ENCODE results near the gene SORCS2.
"Not testable (repeated sequence)": the region's sequence is repeated elsewhere in the genome, so short reads cannot be mapped to it uniquely, and the experiment has no call there.

Gene SORCS2

DNA sequence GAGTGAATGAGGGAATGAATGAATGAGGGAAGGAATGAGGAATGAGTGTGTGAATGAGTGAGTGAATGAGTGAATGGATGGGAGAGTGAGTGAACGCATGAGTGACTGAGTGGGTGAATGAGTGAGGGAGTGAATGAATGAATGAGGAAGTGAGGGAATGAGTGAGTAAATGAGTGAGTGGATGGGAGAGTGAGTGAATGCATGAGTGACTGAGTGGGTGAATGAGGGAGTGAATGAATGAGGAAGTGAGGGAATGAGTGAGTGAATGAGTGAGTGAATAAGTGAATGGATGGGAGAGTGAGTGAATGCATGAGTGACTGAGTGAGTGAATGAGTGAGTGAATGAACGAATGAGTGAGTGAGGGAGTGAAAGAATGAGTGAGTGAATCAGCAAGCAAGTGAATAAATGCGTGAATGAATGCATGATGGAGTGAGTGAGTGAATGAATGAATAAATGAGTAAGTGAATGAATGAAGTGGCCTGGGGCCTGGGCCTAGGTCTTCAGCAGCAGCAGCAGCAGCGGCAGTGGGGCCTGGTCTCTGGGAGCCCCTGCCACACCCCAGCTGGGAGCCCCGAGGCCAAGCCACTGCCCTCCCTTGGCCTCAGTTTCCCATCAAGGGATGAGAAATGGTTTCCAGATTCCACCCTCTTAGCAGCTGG lies 258.6 kb downstream of the SORCS2 start:
- CTCF ChIA-PET = no interaction called here
- POLR2A ChIA-PET = no interaction called here
- WGBS (ENCODE audit: insufficient coverage) = 85% methylated on average over 5 of the region's 5 CpGs
- H3K4me3 ChIP-seq (ENCODE audit: control insufficient read depth in 1 of 7, extremely low read depth in 1 of 7, insufficient read depth in 4 of 7, low read depth in 2 of 7, low read length in 6 of 7) = no peak overlapping the region
- H3K36me3 ChIP-seq (ENCODE audit: control insufficient read depth in 4 of 4, insufficient read depth in 4 of 4, low read length in 3 of 4) = no peaks in the 10 kb centered on the region
- no peak for DNase-seq
- H3K4me1 ChIP-seq (ENCODE audit: control extremely low read depth in 1 of 4, control insufficient read depth in 4 of 4, insufficient read depth in 4 of 4, low read length in 3 of 4) = no peaks in the 10 kb centered on the region
- peaks cover 0 to 12% (median 0%) of the 10 kb centered on the region in 5 experiments for H3K27me3 ChIP-seq (replicated peaks in 2 of 5; ENCODE audit: control insufficient read depth in 4 of 5, insufficient read depth in 5 of 5, low read length in 4 of 5)
- no peak overlapping the region for H3K27ac ChIP-seq (ENCODE audit: insufficient read depth in 1 of 2, low read depth in 1 of 2, low read length in 2 of 2, poor library complexity in 1 of 2, severe bottlenecking in 2 of 2)
- no peaks in the 10 kb centered on the region for H3K9me3 ChIP-seq (ENCODE audit: control extremely low read depth in 1 of 5, control insufficient read depth in 4 of 5, insufficient read depth in 2 of 5, low read depth in 1 of 5, low read length in 4 of 5)

DNA sequence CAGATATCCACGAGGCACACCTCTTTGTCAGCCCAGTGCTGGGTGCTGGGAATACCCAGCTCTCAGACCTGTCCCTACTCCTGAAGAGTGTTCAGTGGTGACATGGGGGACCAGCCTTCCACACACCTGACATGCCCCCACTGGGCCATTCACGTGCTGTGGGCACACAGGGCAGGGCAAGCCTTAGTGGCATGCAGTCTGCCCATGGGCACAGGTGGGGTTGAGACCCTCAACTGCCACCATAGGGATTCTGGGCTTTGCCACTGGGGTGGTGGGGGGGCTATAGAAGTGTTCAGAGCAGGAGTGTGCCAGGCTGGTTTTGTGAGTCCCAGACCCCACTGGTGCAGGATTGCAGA lies 259.1 kb downstream of the SORCS2 start:
- Histone ChIP-seq H3K4me1 (ENCODE audit: control extremely low read depth in 1 of 4, control insufficient read depth in 4 of 4, insufficient read depth in 4 of 4, low read length in 3 of 4) (no peaks in the 10 kb centered on the region), H3K9me3 (ENCODE audit: control extremely low read depth in 1 of 5, control insufficient read depth in 4 of 5, insufficient read depth in 2 of 5, low read depth in 1 of 5, low read length in 4 of 5) (no peaks in the 10 kb centered on the region), H3K27ac (ENCODE audit: insufficient read depth in 1 of 2, low read depth in 1 of 2, low read length in 2 of 2, poor library complexity in 1 of 2, severe bottlenecking in 2 of 2) (no peak overlapping the region), H3K36me3 (ENCODE audit: control insufficient read depth in 4 of 4, insufficient read depth in 4 of 4, low read length in 3 of 4) (no peaks in the 10 kb centered on the region), H3K4me3 (ENCODE audit: control insufficient read depth in 1 of 7, extremely low read depth in 1 of 7, insufficient read depth in 4 of 7, low read depth in 2 of 7, low read length in 6 of 7) (no peak overlapping the region), H3K27me3 (replicated peaks in 2 of 5; ENCODE audit: control insufficient read depth in 4 of 5, insufficient read depth in 5 of 5, low read length in 4 of 5) (peaks cover 0 to 7% (median 0%) of the 10 kb centered on the region in 5 experiments)
- DNase-seq = no peak
- POLR2A ChIA-PET = no interaction called here
- WGBS (ENCODE audit: insufficient coverage) = 81% methylated on average over 2 of the region's 2 CpGs
- CTCF ChIA-PET = no interaction called here

DNA sequence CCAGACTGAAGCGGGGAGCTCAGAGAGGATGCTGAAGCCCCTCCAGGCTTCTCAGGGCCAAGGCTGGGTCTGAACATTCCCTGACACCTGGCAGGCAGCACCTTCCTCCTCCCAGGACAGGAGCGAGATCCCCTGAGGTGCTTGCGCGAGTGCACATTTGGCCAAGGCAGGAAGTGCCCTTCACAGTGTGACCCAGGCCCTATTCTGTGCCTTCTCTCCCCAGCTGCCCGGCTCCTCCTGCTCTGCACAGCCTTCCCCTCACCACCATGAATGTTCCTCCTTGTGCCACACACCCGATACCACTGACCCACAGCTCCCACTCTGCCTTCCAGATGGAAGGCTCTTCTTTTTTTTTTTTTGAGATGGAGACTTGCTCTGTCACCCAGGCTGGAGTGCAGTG lies 259.5 kb downstream of the SORCS2 start:
- POLR2A ChIA-PET = no interaction called here
- Histone ChIP-seq H3K4me1 (ENCODE audit: control extremely low read depth in 1 of 4, control insufficient read depth in 4 of 4, insufficient read depth in 4 of 4, low read length in 3 of 4) (no peaks in the 10 kb centered on the region), H3K27me3 (replicated peaks in 2 of 5; ENCODE audit: control insufficient read depth in 4 of 5, insufficient read depth in 5 of 5, low read length in 4 of 5) (peaks cover 0 to 6% (median 0%) of the 10 kb centered on the region in 5 experiments), H3K9me3 (ENCODE audit: control extremely low read depth in 1 of 5, control insufficient read depth in 4 of 5, insufficient read depth in 2 of 5, low read depth in 1 of 5, low read length in 4 of 5) (no peaks in the 10 kb centered on the region), H3K27ac (ENCODE audit: insufficient read depth in 1 of 2, low read depth in 1 of 2, low read length in 2 of 2, poor library complexity in 1 of 2, severe bottlenecking in 2 of 2) (no peak overlapping the region), H3K4me3 (ENCODE audit: control insufficient read depth in 1 of 7, extremely low read depth in 1 of 7, insufficient read depth in 4 of 7, low read depth in 2 of 7, low read length in 6 of 7) (no peak overlapping the region), H3K36me3 (ENCODE audit: control insufficient read depth in 4 of 4, insufficient read depth in 4 of 4, low read length in 3 of 4) (no peaks in the 10 kb centered on the region)
- WGBS (ENCODE audit: insufficient coverage) = 82% methylated on average over 5 of the region's 6 CpGs
- CTCF ChIA-PET = no interaction called here
- DNase-seq = no peak

GRCh38 chr4:7452802-7453201 lies 260.5 kb downstream of the SORCS2 start:
- H3K27ac ChIP-seq (ENCODE audit: insufficient read depth in 1 of 2, low read depth in 1 of 2, low read length in 2 of 2, poor library complexity in 1 of 2, severe bottlenecking in 2 of 2); H3K27me3 ChIP-seq (replicated peaks in 2 of 5; ENCODE audit: control insufficient read depth in 4 of 5, insufficient read depth in 5 of 5, low read length in 4 of 5); H3K4me1 ChIP-seq (ENCODE audit: control extremely low read depth in 1 of 4, control insufficient read depth in 4 of 4, insufficient read depth in 4 of 4, low read length in 3 of 4); H3K36me3 ChIP-seq (ENCODE audit: control insufficient read depth in 4 of 4, insufficient read depth in 4 of 4, low read length in 3 of 4); H3K4me3 ChIP-seq (ENCODE audit: control insufficient read depth in 1 of 7, extremely low read depth in 1 of 7, insufficient read depth in 4 of 7, low read depth in 2 of 7, low read length in 6 of 7); DNase-seq; H3K9me3 ChIP-seq (ENCODE audit: control extremely low read depth in 1 of 5, control insufficient read depth in 4 of 5, insufficient read depth in 2 of 5, low read depth in 1 of 5, low read length in 4 of 5); POLR2A ChIA-PET: not testable (repeated sequence)
- WGBS (ENCODE audit: insufficient coverage) = 100% methylated on average over 2 of the region's 9 CpGs
- CTCF ChIA-PET = interaction anchor here (0.7 kb wide), 1 partner anchor 92 kb away, joined by 4 read pairs; no protein-coding TSS in a partner anchor

GRCh38 chr4:7457201-7458065 lies 265.1 kb downstream of the SORCS2 start:
- ChIA-PET CTCF (no interaction called here), POLR2A (no interaction called here)
- 87% methylated on average over 16 of the region's 16 CpGs for WGBS (ENCODE audit: insufficient coverage)
- no peak overlapping the region for H3K4me3 ChIP-seq (ENCODE audit: control insufficient read depth in 1 of 7, extremely low read depth in 1 of 7, insufficient read depth in 4 of 7, low read depth in 2 of 7, low read length in 6 of 7)
- no peaks in the 10 kb centered on the region for H3K9me3 ChIP-seq (ENCODE audit: control extremely low read depth in 1 of 5, control insufficient read depth in 4 of 5, insufficient read depth in 2 of 5, low read depth in 1 of 5, low read length in 4 of 5)
- no peaks in the 10 kb centered on the region for H3K4me1 ChIP-seq (ENCODE audit: control extremely low read depth in 1 of 4, control insufficient read depth in 4 of 4, insufficient read depth in 4 of 4, low read length in 3 of 4)
- no peaks in the 10 kb centered on the region for H3K36me3 ChIP-seq (ENCODE audit: control insufficient read depth in 4 of 4, insufficient read depth in 4 of 4, low read length in 3 of 4)
- no peak overlapping the region for H3K27ac ChIP-seq (ENCODE audit: insufficient read depth in 1 of 2, low read depth in 1 of 2, low read length in 2 of 2, poor library complexity in 1 of 2, severe bottlenecking in 2 of 2)
- H3K27me3 ChIP-seq (replicated peaks in 2 of 5; ENCODE audit: control insufficient read depth in 4 of 5, insufficient read depth in 5 of 5, low read length in 4 of 5) = peaks cover 0 to 30% (median 0%) of the 10 kb centered on the region in 5 experiments
- no peak for DNase-seq

DNA sequence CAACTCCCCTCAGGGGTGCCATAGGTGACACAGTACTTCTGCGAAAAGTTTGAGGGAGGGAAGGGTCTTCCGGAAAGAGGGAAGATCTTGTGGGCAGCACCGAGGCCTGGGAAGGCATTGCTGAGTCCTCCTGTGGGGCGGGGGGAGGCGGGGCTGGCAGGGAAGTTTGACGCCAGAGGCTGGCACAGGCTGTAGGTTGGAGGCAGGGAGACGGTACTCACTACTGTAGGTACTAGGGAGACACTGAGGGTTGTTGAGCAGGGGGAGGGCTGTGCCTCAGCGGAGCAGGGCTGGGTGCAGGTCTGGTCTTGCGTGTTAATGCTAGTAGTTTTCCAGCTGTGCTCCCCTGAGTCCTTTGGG lies 265.7 kb downstream of the SORCS2 start:
- Histone ChIP-seq H3K36me3 (ENCODE audit: control insufficient read depth in 4 of 4, insufficient read depth in 4 of 4, low read length in 3 of 4) (no peaks in the 10 kb centered on the region), H3K4me3 (ENCODE audit: control insufficient read depth in 1 of 7, extremely low read depth in 1 of 7, insufficient read depth in 4 of 7, low read depth in 2 of 7, low read length in 6 of 7) (no peak overlapping the region), H3K4me1 (ENCODE audit: control extremely low read depth in 1 of 4, control insufficient read depth in 4 of 4, insufficient read depth in 4 of 4, low read length in 3 of 4) (no peaks in the 10 kb centered on the region), H3K27ac (ENCODE audit: insufficient read depth in 1 of 2, low read depth in 1 of 2, low read length in 2 of 2, poor library complexity in 1 of 2, severe bottlenecking in 2 of 2) (no peak overlapping the region), H3K27me3 (replicated peaks in 2 of 5; ENCODE audit: control insufficient read depth in 4 of 5, insufficient read depth in 5 of 5, low read length in 4 of 5) (peaks cover 0 to 34% (median 0%) of the 10 kb centered on the region in 5 experiments), H3K9me3 (ENCODE audit: control extremely low read depth in 1 of 5, control insufficient read depth in 4 of 5, insufficient read depth in 2 of 5, low read depth in 1 of 5, low read length in 4 of 5) (no peaks in the 10 kb centered on the region)
- CTCF ChIA-PET = no interaction called here
- DNase-seq = no peak
- POLR2A ChIA-PET = no interaction called here
- WGBS (ENCODE audit: insufficient coverage) = 82% methylated on average over 8 of the region's 9 CpGs

- CTCF ChIA-PET = no interaction called here
- H3K4me1 ChIP-seq (ENCODE audit: control extremely low read depth in 1 of 4, control insufficient read depth in 4 of 4, insufficient read depth in 4 of 4, low read length in 3 of 4) = no peaks in the 10 kb centered on the region
- no peak overlapping the region for H3K27ac ChIP-seq (ENCODE audit: insufficient read depth in 1 of 2, low read depth in 1 of 2, low read length in 2 of 2, poor library complexity in 1 of 2, severe bottlenecking in 2 of 2)
- H3K9me3 ChIP-seq (ENCODE audit: control extremely low read depth in 1 of 5, control insufficient read depth in 4 of 5, insufficient read depth in 2 of 5, low read depth in 1 of 5, low read length in 4 of 5) = no peaks in the 10 kb centered on the region
- WGBS (ENCODE audit: insufficient coverage) = 93% methylated on average over 2 of the region's 4 CpGs
- no peak for DNase-seq
- H3K4me3 ChIP-seq (ENCODE audit: control insufficient read depth in 1 of 7, extremely low read depth in 1 of 7, insufficient read depth in 4 of 7, low read depth in 2 of 7, low read length in 6 of 7) = no peak overlapping the region
- POLR2A ChIA-PET = no interaction called here
- H3K27me3 ChIP-seq (replicated peaks in 2 of 5; ENCODE audit: control insufficient read depth in 4 of 5, insufficient read depth in 5 of 5, low read length in 4 of 5) = peaks cover 0 to 36% (median 1%) of the 10 kb centered on the region in 5 experiments
- H3K36me3 ChIP-seq (ENCODE audit: control insufficient read depth in 4 of 4, insufficient read depth in 4 of 4, low read length in 3 of 4) = no peaks in the 10 kb centered on the region
Measured at GRCh38 chr4:7458477-7458876, 266.1 kb downstream of the SORCS2 start.

All from common myeloid progenitor, CD34-positive (primary cell).